OCI-M2 (cell line): ENCODE results near the gene GRAP2.
"Not testable (repeated sequence)": the region's sequence is repeated elsewhere in the genome, so short reads cannot be mapped to it uniquely, and the experiment has no call there.

Experiments used
- DNase-seq: peaks from one replicate; lab custom pipeline; 2025; ENCODE audit not compliant: unreplicated experiment; lab: John Stamatoyannopoulos, UW

GRAP2 gene

DNA sequence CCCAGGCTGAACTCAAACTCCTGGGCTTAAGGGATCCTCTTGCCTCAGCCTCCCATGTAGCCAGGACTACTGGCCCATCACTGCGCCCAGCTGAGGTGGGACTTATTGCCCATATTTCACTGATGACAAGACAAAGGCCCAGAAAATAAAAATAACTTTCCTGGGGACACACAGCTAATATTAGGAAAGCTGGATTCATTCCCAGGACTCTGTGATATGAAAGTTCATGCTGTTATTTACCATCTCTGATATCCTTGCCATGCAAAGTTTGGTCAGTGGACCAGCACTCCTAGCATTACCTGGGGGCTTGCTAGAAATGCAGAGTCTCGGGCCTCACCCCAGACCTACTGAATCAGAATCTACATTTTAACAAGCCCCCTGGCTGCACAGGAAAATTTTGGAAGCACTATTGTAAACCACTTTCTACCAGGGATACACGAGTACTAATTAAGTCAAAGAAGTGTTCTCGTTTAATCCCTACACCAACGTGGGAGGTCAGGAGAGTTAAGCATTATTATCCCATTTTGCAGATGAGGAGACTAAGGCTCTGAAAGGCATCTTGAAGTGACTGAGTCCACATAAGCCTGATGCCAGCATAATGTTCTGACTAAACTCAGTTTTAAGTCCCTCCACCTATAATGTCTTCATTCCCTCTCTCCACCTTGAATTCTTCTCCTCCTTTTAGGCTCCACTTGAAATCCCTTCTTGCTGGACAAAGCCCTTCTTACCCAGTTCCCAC lies 91.4 kb downstream of the GRAP2 start:
- no peak for DNase-seq

- not testable (repeated sequence) for DNase-seq
Measured at GRCh38 chr22:39992894-39993293, 92.0 kb downstream of the GRAP2 start.

DNA sequence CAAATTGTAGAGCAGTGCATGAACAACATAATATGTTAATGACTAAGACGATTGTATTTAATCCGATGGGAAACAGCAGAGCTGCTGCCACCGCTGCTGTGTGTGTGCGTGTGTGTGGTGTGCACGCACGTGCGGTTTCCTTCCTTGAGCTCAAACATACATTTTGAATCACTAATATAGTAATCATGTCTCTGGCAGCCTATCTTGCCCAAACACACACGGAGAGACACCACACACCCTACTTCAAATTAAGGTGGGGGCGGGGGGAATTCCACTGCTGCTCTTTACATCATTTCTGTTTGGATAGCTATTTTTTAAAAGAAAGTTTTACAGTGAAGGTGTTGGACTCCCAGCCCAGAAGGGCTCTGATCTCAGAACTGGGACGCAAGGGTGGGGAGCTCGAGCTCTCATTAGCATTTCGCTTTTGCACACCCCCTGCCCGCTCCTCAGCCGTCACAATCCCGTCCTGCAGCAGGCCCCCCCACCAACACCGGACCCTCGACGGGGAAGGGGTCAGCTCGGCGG lies 93.2 kb downstream of the GRAP2 start:
- no peak for DNase-seq

- no peak for DNase-seq
Measured at GRCh38 chr22:39994566-39995392, 93.9 kb downstream of the GRAP2 start, which contains the start of gene FAM83F. Gene FAM83F, plus strand, starts transcription at chr22:39994954. Its CDS starts 89 bp downstream, at chr22:39995043.

DNA sequence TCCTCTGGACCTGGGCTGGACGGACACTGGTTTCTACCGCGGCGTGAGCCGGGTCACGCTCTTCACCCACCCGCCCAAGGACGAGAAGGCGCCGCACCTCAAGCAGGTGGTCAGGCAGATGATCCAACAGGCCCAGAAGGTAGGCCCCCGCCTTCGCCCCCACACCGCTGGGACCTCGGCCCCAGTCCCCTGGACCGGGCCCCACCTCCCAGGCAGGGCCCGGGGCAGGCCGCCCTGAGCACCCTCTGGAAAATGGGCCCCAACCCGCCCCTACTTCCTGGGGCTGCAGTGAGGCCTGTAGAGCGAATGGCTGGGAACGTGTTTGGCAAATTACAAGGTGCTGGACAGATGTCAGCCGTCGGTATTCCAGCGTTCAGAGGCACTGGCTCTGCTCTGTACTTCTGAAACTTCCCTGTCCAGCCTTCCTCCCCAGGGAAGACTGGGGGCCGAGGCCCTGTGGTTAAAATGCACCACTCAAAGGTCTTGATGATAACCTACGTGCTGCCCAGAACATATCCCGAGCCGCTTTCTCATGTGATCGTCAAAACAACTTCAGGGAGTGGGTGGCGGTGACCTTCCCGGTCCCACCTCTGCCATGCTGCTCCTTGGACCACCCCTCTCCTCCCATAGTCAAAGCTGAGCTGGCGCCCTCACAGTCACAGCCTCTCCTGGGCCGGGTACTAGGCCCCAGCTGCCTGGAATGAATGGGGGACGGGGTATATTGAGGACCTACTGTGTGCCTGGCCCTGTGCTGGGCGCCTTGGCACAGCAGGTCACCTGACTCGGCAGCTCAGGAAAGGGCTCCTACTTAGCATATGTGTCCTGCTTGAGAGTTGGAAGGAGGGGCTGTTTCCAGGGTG lies 94.7 kb downstream of the GRAP2 start:
- no peak for DNase-seq

DNA sequence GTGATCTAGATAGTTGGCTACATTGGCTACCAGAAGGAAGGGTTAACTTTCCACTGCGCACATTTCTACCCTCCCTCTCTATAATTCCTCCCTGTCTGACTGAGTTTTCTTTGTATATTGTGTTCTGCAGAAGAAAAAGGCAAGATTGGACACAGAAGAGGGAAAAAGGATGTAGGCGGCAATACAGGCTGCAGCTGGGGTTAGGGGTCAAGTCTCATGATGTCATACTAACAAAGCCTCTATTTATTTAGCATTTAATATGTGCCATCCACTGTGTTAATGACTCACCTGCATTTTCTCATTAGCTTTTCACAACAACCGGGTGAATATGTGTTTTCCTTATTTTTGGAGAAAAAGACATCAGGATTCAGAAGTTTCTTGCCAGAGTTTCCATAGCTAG lies 95.8 kb downstream of the GRAP2 start:
- DNase-seq: no peak

DNA sequence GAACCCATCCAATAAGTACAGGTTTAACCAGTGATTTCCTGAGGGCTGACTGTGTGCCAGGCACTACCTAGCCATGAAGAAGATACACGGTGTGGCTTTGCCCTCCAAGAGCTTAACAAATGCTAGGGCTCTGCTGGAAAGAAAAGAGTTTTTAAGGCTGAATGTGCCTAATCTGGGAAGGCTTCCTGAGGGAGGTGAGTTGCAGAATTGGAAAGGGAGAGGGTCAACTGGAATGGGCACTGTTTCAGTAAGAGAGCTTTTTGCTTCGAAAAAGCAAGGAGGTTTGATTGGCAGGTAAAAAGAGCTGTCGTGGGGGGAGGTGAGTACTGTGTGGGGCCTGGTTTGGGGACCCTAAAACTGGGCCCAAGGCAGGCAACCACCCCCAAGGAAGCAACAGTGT lies 96.5 kb downstream of the GRAP2 start:
- DNase-seq: no peak

- DNase-seq: no peak
Measured at GRCh38 chr22:39997939-39998726, 97.2 kb downstream of the GRAP2 start.

GRCh38 chr22:39999144-39999757 lies 98.4 kb downstream of the GRAP2 start:
- no peak for DNase-seq

DNA sequence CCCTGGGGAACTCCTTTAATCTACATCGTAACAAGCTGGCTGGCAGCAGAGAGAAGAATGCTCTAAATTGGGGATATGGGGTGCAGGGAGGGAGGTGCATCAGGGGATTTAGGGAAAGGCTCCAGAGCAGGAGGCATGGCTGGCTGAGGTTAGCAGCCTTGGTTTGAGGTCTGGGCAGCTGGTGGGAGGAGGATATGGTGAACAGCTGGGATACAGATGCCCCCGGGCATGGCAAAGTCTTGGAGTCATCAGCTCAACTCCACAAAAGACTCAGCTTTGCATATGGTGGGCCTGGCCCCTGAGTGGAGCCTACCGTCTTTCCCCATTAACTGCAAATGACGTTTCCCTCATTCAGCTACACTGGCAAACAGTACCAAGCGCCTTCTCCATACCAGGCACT lies 99.3 kb downstream of the GRAP2 start:
- no peak for DNase-seq

GRCh38 chr22:40001106-40001505 lies 100.2 kb downstream of the GRAP2 start:
- no peak for DNase-seq

- no peak for DNase-seq
Measured at GRCh38 chr22:40001800-40002577, 101.1 kb downstream of the GRAP2 start.

- no peak for DNase-seq
Measured at GRCh38 chr22:40002935-40003715, 102.2 kb downstream of the GRAP2 start.

- DNase-seq: no peak
Measured at GRCh38 chr22:40004836-40005235, 104.0 kb downstream of the GRAP2 start.

- no peak for DNase-seq
Measured at GRCh38 chr22:40006641-40007040, 105.8 kb downstream of the GRAP2 start.

DNA sequence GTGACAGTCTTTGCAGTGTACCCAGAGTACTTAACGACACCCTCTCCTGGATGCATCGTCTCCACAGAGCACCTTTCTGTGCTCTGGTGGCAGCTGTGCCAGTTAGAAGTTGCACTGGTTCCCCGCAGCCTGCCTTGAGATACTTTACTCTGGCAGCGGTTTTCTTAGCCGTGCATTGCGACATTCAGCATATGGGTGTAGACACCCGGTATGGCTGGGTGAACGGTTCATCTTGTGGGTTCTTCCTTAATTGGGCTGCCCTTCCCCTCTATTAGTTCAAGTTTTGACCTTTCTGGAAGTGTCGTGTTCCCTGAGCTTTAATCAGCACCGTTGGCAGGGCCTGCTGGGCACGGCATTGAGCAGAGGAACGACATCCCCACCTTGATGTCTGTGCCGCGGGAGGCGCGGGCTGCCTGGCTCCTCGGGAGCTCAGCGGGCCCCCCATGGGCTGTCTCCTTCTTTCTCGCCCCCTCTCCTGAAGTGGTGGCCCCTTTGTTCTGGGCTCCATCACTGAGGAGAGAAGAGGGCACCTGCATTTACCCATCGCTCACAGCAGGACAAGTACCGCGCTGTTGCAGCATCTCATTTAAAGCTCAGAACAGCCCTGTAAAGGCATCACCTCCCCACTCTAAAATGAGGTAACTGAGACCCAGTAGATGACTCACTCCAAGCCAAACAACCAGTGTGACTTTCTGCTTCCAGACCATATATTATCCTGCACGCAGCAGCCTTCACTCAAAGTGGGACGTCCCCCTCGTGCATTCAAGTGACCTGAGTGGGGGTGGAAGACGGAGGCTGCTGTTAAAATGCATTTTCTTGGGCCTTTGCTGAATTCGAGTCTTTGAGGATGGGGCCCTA lies 107.2 kb downstream of the GRAP2 start:
- no peak for DNase-seq

DNA sequence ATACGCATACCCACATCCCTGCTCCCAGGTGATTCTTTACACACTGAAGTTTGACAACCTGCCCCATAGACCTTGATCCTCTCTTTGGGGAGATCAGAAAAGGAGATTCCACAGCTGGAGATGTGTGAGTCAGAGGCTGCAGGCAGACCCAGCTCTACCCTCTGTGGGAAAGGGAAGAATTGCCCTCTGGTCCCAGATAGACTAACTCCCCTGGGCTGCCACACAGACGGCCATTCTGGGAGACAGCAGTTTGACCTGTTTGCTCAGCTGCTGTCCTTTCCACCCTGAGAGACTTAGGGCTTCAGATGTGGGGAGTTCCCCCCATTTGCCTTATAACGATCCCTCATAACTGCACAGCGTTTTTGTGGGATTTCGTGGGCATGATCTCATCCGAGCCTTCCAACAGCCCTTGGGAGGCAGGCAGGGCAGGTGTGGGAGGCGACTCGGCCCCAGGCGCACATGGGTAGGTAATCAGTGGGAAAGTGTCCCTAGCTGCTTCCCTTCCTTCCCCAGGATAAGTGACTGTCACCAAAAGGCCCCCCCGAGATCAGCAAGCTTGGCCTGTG lies 107.9 kb downstream of the GRAP2 start:
- DNase-seq: no peak
